ENCODE results near the gene MAML2.

MAML2 gene

DNA sequence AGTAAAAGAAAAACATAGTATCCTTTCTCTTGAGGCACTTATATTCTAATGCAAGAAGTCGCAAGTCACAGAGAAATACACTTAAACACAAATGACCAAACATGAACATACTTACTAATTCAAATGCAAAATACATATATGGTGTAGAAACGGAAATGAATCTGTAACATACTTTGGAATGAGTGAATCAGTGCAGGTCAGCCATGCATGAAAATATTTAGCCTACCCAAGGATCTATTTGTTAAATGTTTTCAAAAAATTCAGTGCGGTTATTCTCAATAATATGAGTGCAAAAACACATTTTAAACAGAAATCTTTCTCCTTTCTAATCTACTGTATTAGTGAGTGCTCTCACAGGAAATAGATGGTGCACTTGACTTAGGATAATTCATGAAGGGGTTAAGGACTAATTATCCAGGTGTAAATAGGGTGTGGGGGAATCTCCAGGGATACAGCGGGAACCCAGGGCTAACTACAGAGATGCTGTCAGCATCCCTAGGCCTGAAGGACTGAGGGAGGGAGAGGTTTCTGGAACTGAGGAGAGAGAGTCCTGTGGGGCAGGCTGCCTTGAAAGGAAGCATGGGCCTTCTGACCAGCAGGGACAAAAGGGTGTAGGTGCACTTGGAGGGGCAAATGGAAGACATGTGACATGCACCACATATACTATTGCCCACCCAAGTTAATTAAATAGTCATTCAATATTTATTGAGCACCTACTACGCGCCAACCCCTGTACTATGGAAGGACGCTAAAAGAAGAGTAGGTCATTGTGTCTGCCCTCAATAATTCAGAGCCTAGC, 139.2 kb downstream of the MAML2 start:
- TF ChIP-seq, protein P1, sequence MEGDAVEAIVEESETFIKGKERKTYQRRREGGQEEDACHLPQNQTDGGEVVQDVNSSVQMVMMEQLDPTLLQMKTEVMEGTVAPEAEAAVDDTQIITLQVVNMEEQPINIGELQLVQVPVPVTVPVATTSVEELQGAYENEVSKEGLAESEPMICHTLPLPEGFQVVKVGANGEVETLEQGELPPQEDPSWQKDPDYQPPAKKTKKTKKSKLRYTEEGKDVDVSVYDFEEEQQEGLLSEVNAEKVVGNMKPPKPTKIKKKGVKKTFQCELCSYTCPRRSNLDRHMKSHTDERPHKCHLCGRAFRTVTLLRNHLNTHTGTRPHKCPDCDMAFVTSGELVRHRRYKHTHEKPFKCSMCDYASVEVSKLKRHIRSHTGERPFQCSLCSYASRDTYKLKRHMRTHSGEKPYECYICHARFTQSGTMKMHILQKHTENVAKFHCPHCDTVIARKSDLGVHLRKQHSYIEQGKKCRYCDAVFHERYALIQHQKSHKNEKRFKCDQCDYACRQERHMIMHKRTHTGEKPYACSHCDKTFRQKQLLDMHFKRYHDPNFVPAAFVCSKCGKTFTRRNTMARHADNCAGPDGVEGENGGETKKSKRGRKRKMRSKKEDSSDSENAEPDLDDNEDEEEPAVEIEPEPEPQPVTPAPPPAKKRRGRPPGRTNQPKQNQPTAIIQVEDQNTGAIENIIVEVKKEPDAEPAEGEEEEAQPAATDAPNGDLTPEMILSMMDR (conservative IDR thresholded peaks at IDR 0.05; ENCODE audit: low read length): no peak
- no peak for DNase-seq (ENCODE audit: low read depth)
- H3K4me3 ChIP-seq (ENCODE audit: low read length): no peak overlapping the region

DNA sequence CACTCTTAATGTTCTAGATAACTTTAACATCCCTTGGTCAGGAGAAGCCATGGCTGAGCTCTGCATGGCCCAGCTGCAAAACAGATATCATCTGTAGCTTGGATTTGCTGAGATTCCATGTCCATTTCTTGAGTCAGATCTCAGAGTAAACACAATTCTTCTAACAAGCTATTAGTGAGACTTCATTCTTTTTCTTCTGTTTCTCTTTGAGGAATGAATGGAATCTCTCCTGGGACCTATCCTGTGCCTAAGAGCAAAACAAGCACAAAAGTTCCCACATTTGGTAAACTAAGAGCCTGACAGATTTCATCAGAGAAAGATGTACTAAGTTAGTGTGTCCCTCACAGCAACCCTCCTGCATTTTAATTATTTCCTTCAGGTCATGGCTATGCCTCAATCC, 142.8 kb downstream of the MAML2 start:
- TF ChIP-seq, protein P1 (conservative IDR thresholded peaks at IDR 0.05; ENCODE audit: low read length): no peak
- peak; percentile 98 for DNase-seq (ENCODE audit: low read depth)
- no peak overlapping the region for H3K4me3 ChIP-seq (ENCODE audit: low read length)

DNA sequence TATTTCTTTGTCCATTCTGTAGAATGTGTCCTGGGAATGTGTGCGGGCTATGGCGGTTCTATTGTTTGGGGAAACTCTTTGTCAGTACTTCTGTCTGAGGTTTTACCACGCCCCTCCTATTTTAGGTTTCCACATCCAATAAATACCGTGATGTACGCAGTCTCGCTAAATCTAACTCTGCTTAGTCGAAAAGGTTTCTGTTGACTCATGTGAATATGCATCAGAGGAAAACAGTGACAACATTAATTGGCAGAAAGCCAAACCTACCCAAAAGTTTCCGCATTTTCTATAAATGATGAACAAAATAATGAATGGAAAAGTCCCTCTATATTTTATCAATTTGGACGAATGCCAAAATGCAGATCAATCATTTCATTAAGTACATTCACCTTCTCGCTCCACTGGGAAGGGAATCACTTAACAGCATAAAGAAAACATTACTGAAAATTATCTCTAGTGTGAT, 143.4 kb downstream of the MAML2 start:
- H3K4me3 ChIP-seq (ENCODE audit: low read length): no peak overlapping the region
- peak; percentile 60 for DNase-seq (ENCODE audit: low read depth)
- TF ChIP-seq, protein P1 (conservative IDR thresholded peaks at IDR 0.05; ENCODE audit: low read length): no peak

DNA sequence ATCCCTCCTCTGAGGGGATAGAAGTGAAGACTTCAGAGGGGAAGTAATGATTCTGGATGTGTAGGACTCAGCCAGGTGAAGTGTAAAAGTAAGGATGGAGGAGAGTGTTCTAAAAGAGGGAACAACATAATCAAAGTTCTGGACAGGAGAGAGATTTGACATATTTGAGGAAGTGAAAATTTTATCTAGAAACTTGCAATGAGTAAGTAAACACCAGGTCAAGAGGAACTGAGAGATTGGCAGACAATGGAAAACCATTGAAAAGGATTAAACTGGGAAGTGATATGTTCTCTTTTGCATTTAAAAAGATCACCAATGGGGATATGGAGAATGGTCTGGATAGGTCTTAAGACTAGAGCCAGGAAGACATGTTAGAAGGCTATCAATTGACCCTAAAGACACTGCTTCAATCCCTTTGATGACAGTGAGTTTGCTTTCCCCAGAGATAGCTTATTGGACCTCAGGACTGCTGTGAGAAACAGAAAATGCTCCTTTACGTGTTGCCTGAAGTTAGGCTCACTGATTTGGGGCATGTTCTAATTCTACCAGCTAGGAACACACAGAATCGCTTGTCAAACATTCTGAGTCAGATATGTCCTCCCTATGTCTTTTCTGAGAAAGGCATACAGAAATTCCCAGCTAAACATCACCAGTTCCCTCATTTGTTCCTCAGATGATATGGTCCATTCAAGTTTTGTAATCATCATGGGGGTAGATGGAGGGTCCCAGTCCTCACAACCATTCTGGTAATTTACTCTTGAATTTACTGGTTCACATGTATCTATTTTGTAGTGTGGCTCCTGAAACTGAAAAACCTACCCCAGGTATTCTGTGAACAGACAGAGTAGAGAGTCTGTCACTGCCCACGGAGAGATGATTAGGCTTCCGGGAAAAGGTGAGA, 144.9 kb downstream of the MAML2 start:
- TF ChIP-seq, protein P1 (conservative IDR thresholded peaks at IDR 0.05; ENCODE audit: low read length): no peak
- no peak for DNase-seq (ENCODE audit: low read depth)
- H3K4me3 ChIP-seq (ENCODE audit: low read length): no peak overlapping the region

DNA sequence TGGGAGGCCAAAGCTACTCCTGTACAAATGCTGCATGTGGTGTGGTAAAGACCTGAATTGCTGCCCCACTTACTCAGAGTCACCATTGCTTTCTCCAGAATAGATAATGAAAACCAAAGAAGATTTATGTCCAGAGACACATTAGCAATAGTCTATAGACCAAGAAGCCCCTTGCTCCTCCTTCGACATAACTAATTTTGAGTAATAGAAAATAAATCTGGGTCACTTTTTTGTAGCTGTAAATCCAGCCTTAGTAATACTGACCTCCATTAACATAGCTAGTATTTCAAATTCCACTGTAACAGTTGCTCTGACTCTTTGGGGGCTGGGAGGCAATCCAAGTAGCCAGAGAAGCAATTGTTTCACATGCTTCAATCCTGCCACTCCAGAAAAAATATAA, 145.9 kb downstream of the MAML2 start:
- peak; percentile 54 for DNase-seq (ENCODE audit: low read depth)
- TF ChIP-seq, protein P1 (conservative IDR thresholded peaks at IDR 0.05; ENCODE audit: low read length): no peak

DNA sequence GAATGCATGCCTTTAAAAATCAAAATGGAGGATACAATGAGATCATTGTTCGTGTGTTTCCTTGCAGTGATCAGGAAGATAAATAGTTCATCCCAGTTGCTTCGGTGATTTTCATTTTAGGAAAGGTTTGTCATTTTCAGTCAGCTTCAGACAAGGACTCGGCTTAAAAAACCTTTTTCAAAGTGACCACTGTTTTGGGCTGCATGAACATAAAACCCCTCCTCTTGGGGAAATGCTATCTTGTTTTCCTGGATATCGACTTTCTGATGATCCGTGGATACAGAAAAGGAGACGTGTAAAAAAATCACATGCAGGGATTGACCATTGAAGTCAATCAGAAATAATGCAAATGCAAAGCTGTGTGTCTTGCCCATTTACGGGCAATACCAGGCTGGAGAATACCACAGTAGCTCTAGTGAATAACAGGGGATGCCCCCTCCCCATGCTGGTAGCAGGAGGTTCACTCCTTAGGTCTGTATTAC, 146.8 kb downstream of the MAML2 start:
- TF ChIP-seq, protein P1 (conservative IDR thresholded peaks at IDR 0.05; ENCODE audit: low read length): no peak
- no peak for DNase-seq (ENCODE audit: low read depth)
- H3K4me3 ChIP-seq (ENCODE audit: low read length): no peak overlapping the region

More for the DNA sequence above, 145.9 kb downstream of the MAML2 start:
- no peak overlapping the region for H3K4me3 ChIP-seq (ENCODE audit: low read length)

Data from AG10803 (cell line).